VCaP (cell line): ENCODE measurements around the gene LPCAT1.

Experiments
- H3K27ac ChIP-seq: fragments of 450-650 bp; 2 replicates; pipeline ENCODE4 v1.5.1; 2017
- CTCF ChIP-seq: fragments of 450-650 bp; conservative IDR thresholded peaks from 2 replicates; pipeline ENCODE4 v1.5.1; 2017; ENCODE audit warnings: mild to moderate bottlenecking, moderate library complexity

Gene LPCAT1

GRCh38 chr5:1536322-1536845 is 12.6 kb upstream of the LPCAT1 start:
- no peak overlapping the region for H3K27ac ChIP-seq

DNA sequence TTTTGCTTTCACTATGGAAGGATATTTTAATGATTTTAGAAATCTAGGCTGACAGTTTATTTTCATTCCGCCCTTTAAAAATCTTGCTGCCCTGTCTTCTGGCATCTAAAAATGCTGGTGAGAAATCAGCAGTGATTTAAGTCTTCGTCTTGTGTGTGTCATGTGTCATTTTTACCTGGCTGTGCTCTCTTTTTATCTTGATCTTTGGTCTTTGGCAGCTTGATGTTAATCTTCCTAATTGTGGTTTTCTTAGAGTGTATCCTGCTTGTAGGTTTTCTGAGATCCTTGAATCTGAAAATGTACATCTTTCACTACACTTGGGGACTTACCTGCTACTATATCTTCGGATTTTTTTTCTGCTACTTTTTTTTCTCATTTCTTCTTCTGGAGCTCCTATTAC is 11.9 kb upstream of the LPCAT1 start:
- TF ChIP-seq CTCF: no peak
- H3K27ac ChIP-seq: no peak overlapping the region

More at GRCh38 chr5:1536322-1536845, 12.6 kb upstream of the LPCAT1 start:
- TF ChIP-seq CTCF: no peak

- H3K27ac ChIP-seq: no peak overlapping the region
- TF ChIP-seq CTCF: no peak
Measured at GRCh38 chr5:1532384-1532783, 8.6 kb upstream of the LPCAT1 start.

DNA sequence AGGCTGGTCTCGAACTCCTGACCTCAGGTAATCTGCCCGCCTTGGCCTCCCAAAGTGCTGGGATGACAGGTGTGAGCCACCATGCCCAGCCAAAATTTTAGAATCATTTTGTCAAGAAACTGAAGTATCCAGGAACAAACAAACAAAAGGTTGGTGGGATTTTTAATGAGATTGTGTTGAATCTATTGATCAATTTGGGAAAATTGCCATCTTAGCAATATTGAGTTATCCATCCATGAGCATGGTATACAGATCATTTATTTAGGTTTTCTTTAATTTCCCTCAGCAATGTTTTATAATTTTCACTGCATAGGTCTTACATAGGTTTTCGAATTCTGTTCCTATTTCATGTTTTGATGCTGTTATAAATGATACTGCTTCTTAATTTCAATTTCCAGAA is 5.7 kb upstream of the LPCAT1 start:
- H3K27ac ChIP-seq: no peak overlapping the region
- TF ChIP-seq CTCF: no peak

DNA sequence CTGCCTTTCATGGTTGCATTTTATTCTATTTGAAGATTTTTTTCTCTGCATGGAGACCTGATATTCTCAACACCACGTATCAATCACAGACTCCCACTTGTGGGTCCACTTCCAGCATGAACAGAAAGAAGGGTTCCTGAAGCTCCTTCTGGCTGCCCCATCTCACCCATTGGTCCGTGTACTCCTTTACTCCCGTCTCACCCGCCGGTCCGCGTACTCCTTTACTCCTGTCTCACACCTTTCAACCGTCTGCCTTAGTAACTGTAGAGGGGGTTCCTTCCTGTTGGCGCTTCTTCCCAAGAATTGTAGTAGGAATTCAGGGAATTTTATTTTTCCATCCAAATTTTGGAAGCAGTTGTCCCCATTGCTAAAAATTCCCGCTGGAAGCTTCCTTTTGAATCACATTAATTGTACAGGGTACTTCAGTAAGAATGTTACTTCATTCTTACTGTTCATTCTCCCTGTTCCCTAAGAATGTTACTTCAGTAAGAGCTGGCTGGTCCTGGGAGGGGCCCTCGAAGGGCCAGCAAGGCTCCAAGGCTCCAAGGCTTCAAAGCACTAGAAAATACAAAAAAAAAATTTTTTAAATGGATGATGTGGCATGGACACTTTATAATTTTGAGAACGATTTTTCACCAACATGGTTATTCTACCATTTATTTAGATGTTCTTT is 3.9 kb upstream of the LPCAT1 start:
- no peak for TF ChIP-seq CTCF
- no peak overlapping the region for H3K27ac ChIP-seq

DNA sequence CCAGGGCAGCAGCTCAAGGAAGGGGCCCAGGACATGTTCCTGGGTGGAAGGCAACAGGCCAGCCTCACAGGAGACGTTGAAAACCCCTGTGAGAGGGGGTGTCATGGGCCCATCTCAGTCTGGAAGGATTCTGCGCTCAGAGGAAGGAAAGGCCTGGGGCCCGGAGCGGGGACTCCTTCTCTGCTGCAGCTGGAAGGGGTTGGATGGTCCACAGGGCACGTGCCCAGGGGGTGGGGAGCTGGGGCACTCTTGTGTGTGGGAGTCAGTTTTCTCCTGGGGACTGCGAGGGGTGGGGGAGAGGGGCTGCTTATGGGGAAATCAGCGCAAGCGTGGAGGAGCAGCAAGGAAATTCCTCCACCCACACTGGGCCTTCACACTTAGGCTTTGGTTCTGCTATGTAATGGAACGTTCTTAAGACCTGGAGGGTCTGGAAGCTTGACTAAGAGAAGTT is 2.9 kb upstream of the LPCAT1 start:
- TF ChIP-seq CTCF: no peak
- no peak overlapping the region for H3K27ac ChIP-seq

- H3K27ac ChIP-seq: no peak overlapping the region
- TF ChIP-seq CTCF: no peak
Measured at GRCh38 chr5:1526190-1526631, 2.5 kb upstream of the LPCAT1 start.
